CD4-positive, alpha-beta T cell treated with Interleukin-6 at 100 ng/mL for 8 hours (primary cell): Measurements from ENCODE around the gene PEX14.

ENCODE experiments used
- DNase-seq: peaks from one replicate; pipeline ENCODE4 v3.0.0-alpha.2; 2020; ENCODE audit warnings: mixed read lengths, low spot score

The PEX14 gene

GRCh38 chr1:10665930-10666850 is 191.4 kb downstream of the PEX14 start:
- no peak for DNase-seq

DNA sequence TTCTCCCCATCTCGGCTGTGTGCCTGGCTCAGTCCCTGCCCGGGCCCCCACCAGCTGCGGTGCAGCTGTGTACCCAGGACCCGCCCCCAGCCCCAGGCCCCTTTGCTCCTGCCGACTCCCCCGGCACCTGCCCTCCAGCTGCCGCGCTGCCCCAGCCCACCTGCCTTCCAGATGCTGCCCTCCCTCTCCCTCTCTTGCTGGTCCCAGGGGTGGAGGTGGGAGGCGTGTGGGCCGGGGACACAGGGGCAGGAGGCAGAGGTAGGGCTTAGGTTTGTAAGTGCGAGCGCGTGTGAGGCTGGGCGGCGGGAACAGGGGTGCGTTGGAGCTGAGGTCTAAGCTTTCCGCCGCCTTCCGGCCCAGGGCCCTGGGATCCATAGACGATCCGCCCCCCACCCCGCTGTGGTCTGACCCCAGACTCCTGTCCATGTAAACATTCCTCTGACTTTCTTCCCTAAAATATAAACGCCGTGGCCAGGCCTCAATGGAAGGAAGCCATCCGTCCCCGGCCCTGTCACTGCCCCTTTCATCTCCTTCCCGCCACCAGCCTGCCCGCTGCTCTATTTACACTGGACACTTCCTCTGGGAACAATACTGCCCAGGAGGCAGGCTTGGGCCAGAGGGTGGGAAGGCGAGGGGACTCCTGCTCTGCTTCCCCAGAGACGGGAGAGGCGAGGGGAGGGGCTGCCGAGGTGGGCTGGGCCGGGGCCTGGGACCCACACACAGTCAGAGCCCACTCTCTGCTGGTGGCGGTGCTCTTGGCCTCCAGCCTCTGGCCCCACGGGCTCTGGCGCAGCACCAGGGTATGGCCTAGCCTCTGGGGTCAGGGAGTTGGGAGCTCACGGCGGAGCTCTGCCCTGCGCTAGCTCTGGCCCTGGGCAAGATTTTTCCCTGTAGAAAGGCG is 193.4 kb downstream of the PEX14 start:
- no peak for DNase-seq

- no peak for DNase-seq
These were observed 194.8 kb downstream of the PEX14 start for GRCh38 chr1:10669570-10669969.

- DNase-seq, result no peak
These were observed 195.4 kb downstream of the PEX14 start for GRCh38 chr1:10670190-10670589.

- no peak for DNase-seq
These were observed 196.3 kb downstream of the PEX14 start for GRCh38 chr1:10671090-10671489.

DNA sequence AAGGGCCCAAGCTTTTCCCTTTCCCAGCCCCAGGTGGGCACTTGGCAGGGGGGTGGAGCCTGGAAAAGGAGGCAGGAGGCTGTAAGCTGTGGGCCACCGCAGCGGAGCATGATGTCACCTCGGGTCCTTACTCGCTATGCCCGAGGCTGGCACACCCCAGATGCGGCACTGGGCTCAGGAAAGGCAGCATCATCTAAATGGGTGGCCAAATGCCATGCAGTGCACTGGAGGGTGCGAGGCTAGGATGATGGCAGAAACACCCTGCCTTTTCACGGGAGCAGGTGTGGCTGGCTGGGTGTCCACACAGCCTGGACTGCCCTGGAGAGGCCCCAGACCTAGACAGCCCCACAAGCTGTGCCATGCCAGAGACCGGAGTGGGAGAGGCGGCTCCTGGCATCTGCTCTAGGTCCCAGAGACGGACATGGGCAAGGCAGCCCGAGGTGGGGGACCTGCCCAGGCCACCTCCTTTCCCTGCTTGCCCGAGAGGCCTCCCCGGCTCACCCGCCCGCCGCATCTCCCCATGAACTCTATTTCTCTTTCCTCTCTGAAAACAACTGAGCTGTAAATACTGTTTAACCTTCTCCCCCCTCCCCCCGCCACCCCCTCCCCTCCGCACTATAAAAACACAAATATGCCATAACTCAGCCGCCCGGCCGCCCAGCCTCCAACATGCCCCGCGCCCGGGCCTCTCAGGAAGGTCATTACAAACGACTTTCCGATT is 197.0 kb downstream of the PEX14 start:
- no peak for DNase-seq

DNA sequence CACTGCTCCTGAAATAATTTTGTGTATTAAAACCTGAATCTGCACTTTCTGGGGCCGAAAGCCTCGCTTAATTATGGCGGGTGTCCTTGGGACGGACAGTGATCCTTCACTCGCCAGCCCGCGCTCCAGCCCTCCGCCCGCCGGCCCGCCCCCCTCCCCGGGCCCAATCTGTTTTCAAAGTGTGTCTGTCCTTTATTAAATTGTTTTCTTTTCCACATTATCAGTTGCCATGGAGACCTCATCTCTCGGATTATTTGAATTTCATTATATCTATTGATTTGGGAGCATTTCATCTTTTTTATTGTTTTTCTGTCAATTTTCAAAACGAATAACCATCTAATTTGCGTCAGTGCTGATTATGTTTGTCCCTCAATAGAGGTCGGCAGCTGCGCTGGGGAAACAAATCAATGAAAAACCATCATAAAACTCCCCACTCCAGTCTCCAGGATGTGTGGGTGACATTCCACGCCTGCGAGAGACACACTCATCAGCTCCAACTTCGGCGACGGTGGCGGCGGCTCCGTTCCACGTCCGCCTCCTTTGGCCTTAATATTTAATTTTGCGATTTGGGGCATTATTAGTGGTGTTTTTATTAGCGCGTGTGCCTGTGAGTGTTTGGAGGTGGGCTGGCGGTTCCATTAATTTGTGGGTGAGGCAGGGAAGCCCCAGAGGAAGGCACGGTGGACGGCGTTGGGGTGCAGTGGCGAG is 197.7 kb downstream of the PEX14 start:
- no peak for DNase-seq

DNA sequence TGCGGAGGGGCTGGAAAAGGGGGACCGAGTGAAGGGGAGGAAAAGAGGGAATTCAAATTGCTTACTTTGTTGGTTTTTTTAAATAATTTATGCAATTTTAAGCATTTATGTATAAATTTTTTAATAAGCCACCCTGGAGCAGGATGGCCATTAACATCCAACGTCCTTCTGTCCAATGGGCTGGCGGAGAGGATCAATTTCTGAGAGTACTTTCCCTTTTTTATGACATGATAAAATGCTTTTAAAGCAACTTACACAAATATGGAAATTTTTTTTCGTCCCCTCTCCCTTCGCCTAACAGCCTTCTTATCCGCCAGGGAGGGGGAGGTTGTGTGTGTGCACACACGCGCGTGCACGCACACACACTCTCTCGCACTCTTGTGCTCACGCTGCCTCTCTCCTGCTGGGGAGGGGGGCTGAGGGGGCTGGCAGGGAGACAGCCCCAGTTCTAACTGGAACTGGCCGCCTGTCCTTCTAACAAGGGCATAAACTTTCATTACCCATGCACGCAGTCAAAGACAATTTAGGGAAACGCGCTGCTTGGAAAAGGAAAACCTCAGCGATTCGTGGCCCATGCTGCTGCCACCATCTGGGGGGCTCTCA is 198.5 kb downstream of the PEX14 start:
- no peak for DNase-seq

DNA sequence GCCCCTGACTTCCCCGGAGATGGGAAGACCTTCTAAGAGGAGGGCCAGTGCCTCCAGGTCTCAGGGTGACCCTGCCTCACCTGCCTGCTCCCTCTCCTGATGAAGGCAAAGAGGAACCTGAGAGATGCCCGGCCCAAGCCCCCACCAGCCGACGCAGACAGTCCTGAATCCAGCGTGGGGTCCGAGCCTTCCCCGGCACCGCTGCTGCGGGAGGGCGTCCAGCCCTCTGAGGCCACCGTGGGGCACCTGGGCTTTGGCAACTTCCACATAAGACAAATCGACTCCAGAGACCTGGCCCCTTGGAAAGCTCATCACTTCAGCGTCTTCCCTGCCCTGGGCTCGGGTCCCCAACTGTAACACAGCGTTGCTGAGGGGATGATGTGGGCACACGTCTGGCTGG is 199.5 kb downstream of the PEX14 start:
- DNase-seq, result no peak

- no peak for DNase-seq
These were observed 200.2 kb downstream of the PEX14 start for GRCh38 chr1:10674700-10675609.

DNA sequence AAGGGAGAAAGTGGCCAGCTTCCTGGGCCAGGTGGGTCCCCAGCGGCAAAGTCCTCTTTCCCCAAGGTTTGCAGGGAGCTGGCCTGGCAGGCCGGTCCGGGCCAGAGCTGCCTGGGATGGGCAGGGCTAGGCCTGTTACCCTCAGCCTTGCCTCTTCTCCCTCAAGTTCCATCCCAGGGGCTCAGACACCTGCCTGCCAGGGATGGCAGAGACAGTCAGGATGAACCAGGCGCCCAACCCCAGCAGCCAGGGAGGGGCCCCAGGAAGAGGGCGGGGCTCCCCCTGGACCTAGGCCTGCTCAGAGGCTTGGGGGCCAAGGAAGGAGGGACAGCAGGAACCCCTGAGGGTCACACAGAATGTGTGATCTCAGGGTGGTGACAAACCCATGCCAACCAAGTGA is 201.1 kb downstream of the PEX14 start:
- DNase-seq, result no peak

DNA sequence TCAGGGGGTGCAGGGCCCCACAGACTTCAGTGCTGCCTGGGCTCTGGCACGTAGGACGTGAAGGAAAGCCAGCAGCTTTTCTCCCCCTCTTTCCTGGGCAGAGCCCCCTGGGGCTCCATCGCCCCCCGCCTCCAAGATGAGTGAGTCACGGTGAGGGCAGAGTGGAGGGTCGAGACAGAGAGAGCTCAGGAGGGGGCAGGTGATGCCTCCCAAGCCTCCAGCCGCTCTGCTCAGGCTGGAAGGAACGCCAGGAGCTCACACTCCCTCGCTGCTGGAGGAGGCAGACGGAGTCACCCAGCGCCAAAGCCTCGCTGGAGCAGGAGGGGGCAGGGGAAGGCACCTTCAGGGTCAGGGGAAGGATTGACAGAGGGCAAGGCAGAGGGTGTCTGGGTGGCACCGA is 202.2 kb downstream of the PEX14 start:
- DNase-seq, result no peak

DNA sequence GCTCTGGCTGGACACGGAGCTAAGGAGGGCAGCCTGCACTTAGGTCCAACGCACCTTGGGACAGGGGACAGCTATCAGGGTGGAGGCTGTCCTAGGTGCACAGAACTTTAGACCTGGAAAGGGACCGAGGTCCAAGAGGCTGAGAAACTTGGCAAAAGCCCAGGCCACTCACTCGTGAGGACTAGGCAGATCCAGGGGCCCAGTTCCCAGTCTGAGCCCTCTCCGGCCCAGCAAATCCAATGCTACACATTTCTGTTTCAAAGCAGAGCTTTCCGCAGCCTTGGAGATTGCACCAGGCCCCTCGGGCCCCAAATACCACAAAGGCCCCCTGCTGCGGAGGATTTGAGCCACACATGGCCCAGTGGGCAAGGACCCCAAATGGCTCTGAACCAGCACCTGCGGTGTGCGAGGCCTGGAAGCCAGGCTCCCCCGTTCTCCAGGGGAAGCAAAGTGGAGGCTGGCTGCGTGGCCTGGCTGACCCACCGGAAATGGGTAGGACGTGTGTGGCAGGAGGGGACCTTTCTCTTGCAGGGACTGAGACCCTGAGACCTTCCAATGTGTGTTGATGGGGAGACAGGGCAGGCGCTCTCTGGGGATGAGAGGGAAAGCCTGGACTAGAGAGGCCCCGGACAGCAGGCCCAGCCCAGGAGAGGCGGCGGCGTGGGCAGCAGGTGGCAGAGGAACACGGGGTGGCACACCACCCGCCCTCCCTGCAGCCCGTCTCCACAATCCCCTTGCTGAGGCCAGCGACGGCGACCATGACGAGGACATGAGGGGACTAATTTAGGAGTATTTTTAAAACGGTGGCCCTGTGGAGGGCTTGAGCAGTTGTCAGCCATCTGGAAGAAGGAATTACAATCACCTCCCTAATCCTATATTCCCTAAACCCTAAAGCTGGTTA is 203.0 kb downstream of the PEX14 start:
- no peak for DNase-seq

DNA sequence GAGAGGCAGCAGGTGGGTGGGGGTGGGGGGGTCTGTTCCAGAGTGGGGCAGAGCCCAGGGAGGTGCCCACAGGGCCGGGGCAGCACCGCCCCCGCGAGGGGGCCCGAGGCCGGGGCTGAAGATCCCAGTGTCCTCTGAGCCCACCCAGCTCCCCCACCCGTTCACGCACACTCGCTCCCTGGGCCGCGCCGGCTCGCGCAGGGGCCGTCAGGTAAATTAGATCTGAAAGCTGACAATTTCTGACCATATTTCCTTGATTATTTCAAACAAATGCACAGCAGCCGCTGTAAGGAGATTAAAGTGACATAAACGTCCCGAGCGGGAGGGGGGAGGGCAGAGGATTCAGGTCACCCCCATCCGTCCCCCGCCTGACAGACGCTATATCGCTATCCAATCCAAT is 203.7 kb downstream of the PEX14 start:
- DNase-seq, result no peak

- DNase-seq, result no peak
These were observed 204.1 kb downstream of the PEX14 start for GRCh38 chr1:10678852-10679251.

- no peak for DNase-seq
These were observed 204.9 kb downstream of the PEX14 start for GRCh38 chr1:10679496-10680220.
